ENCODE results near the gene DSE.

The DSE gene

GRCh38 chr6:116424001-116424400, 53.3 kb downstream of the DSE start:
- DNase-seq (ENCODE audit: low read depth) = peak; percentile 90
- TF ChIP-seq CTCF (conservative IDR thresholded peaks at IDR 0.05; ENCODE audit: control insufficient read depth, insufficient read depth, low read depth, low read length) = no peak
- H3K4me3 ChIP-seq (ENCODE audit: control insufficient read depth, low read depth, low read length) = no peak overlapping the region

- no peak for TF ChIP-seq CTCF (conservative IDR thresholded peaks at IDR 0.05; ENCODE audit: control insufficient read depth, insufficient read depth, low read depth, low read length)
- DNase-seq (ENCODE audit: low read depth) = no peak
- no peak overlapping the region for H3K4me3 ChIP-seq (ENCODE audit: control insufficient read depth, low read depth, low read length)
Measured at GRCh38 chr6:116426551-116426950, 55.8 kb downstream of the DSE start.

- TF ChIP-seq CTCF (conservative IDR thresholded peaks at IDR 0.05; ENCODE audit: control insufficient read depth, insufficient read depth, low read depth, low read length) = no peak
- DNase-seq (ENCODE audit: low read depth) = no peak
- no peak overlapping the region for H3K4me3 ChIP-seq (ENCODE audit: control insufficient read depth, low read depth, low read length)
Measured at GRCh38 chr6:116429111-116429510, 58.4 kb downstream of the DSE start.

GRCh38 chr6:116430860-116431259, 60.1 kb downstream of the DSE start:
- H3K4me3 ChIP-seq (ENCODE audit: control insufficient read depth, low read depth, low read length) = no peak overlapping the region
- no peak for DNase-seq (ENCODE audit: low read depth)

GRCh38 chr6:116431964-116432595, 61.3 kb downstream of the DSE start:
- TF ChIP-seq CTCF (conservative IDR thresholded peaks at IDR 0.05; ENCODE audit: control insufficient read depth, insufficient read depth, low read depth, low read length) = no peak
- DNase-seq (ENCODE audit: low read depth) = no peak
- H3K4me3 ChIP-seq (ENCODE audit: control insufficient read depth, low read depth, low read length) = no peak overlapping the region

More at GRCh38 chr6:116430860-116431259, 60.1 kb downstream of the DSE start:
- TF ChIP-seq CTCF (conservative IDR thresholded peaks at IDR 0.05; ENCODE audit: control insufficient read depth, insufficient read depth, low read depth, low read length) = no peak

- DNase-seq (ENCODE audit: low read depth) = no peak
- TF ChIP-seq CTCF (conservative IDR thresholded peaks at IDR 0.05; ENCODE audit: control insufficient read depth, insufficient read depth, low read depth, low read length) = no peak
- H3K4me3 ChIP-seq (ENCODE audit: control insufficient read depth, low read depth, low read length) = no peak overlapping the region
Measured at GRCh38 chr6:116433206-116433712, 62.5 kb downstream of the DSE start.
